ENCODE data around the gene CARS2.

- TF ChIP-seq, protein P1, sequence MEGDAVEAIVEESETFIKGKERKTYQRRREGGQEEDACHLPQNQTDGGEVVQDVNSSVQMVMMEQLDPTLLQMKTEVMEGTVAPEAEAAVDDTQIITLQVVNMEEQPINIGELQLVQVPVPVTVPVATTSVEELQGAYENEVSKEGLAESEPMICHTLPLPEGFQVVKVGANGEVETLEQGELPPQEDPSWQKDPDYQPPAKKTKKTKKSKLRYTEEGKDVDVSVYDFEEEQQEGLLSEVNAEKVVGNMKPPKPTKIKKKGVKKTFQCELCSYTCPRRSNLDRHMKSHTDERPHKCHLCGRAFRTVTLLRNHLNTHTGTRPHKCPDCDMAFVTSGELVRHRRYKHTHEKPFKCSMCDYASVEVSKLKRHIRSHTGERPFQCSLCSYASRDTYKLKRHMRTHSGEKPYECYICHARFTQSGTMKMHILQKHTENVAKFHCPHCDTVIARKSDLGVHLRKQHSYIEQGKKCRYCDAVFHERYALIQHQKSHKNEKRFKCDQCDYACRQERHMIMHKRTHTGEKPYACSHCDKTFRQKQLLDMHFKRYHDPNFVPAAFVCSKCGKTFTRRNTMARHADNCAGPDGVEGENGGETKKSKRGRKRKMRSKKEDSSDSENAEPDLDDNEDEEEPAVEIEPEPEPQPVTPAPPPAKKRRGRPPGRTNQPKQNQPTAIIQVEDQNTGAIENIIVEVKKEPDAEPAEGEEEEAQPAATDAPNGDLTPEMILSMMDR (IDR thresholded peaks at IDR 0.05) = peak in 3 of 6 experiments; percentile 7 to 34 (median 29)
- peak; percentile 70 to 84 for TF ChIP-seq POLR2A (IDR thresholded peaks at IDR 0.05)
Measured at GRCh38 chr13:110705826-110706569, at the start of gene CARS2.

Data from Peyer's patch (tissue), 4 donors.